ENCODE measurements around the gene ST7L.

Gene ST7L

GRCh38 chr1:112546076-112546475 is 72.9 kb downstream of the ST7L start:
- DNase-seq (ENCODE audit: low read depth in 2 of 3, low spot score in 2 of 3) = no peak

- DNase-seq (ENCODE audit: low read depth in 2 of 3, low spot score in 2 of 3) = no peak
These were observed 74.2 kb downstream of the ST7L start for GRCh38 chr1:112544751-112545150.

- no peak for DNase-seq (ENCODE audit: low read depth in 2 of 3, low spot score in 2 of 3)
These were observed 74.8 kb downstream of the ST7L start for GRCh38 chr1:112544011-112544688.

GRCh38 chr1:112542206-112542973 is 76.6 kb downstream of the ST7L start:
- no peak for DNase-seq (ENCODE audit: low read depth in 2 of 3, low spot score in 2 of 3)

GRCh38 chr1:112541299-112541698 is 77.6 kb downstream of the ST7L start:
- DNase-seq (ENCODE audit: low read depth in 2 of 3, low spot score in 2 of 3) = no peak

- no peak for DNase-seq (ENCODE audit: low read depth in 2 of 3, low spot score in 2 of 3)
These were observed 78.6 kb downstream of the ST7L start for GRCh38 chr1:112540226-112540794.

- no peak for DNase-seq (ENCODE audit: low read depth in 2 of 3, low spot score in 2 of 3)
These were observed 80.1 kb downstream of the ST7L start for GRCh38 chr1:112538883-112539282.

GRCh38 chr1:112537456-112537855 is 81.5 kb downstream of the ST7L start:
- DNase-seq (ENCODE audit: low read depth in 2 of 3, low spot score in 2 of 3) = no peak

GRCh38 chr1:112536561-112536960 is 82.4 kb downstream of the ST7L start:
- no peak for DNase-seq (ENCODE audit: low read depth in 2 of 3, low spot score in 2 of 3)

- no peak for DNase-seq (ENCODE audit: low read depth in 2 of 3, low spot score in 2 of 3)
These were observed 85.9 kb downstream of the ST7L start for GRCh38 chr1:112533029-112533428.

- no peak for DNase-seq (ENCODE audit: low read depth in 2 of 3, low spot score in 2 of 3)
These were observed 86.9 kb downstream of the ST7L start for GRCh38 chr1:112532064-112532463.

- no peak for DNase-seq (ENCODE audit: low read depth in 2 of 3, low spot score in 2 of 3)
These were observed 88.1 kb downstream of the ST7L start for GRCh38 chr1:112530832-112531231.

- no peak for DNase-seq (ENCODE audit: low read depth in 2 of 3, low spot score in 2 of 3)
These were observed 89.6 kb downstream of the ST7L start for GRCh38 chr1:112529301-112529700.

- no peak for DNase-seq (ENCODE audit: low read depth in 2 of 3, low spot score in 2 of 3)
These were observed 90.9 kb downstream of the ST7L start for GRCh38 chr1:112528076-112528475.

GRCh38 chr1:112527266-112528010 is 91.5 kb downstream of the ST7L start:
- DNase-seq (ENCODE audit: low read depth in 2 of 3, low spot score in 2 of 3) = no peak

GRCh38 chr1:112524986-112525385 is 94.0 kb downstream of the ST7L start:
- DNase-seq (ENCODE audit: low read depth in 2 of 3, low spot score in 2 of 3) = no peak

- no peak for DNase-seq (ENCODE audit: low read depth in 2 of 3, low spot score in 2 of 3)
These were observed 94.7 kb downstream of the ST7L start for GRCh38 chr1:112524251-112524650.

- DNase-seq (ENCODE audit: low read depth in 2 of 3, low spot score in 2 of 3) = no peak
These were observed 96.3 kb downstream of the ST7L start for GRCh38 chr1:112522621-112523020.

GRCh38 chr1:112520166-112520565 is 98.8 kb downstream of the ST7L start:
- DNase-seq (ENCODE audit: low read depth in 2 of 3, low spot score in 2 of 3) = no peak

GRCh38 chr1:112518186-112518585 is 100.8 kb downstream of the ST7L start:
- DNase-seq (ENCODE audit: low read depth in 2 of 3, low spot score in 2 of 3) = no peak

- no peak for DNase-seq (ENCODE audit: low read depth in 2 of 3, low spot score in 2 of 3)
These were observed 101.3 kb downstream of the ST7L start for GRCh38 chr1:112517646-112518045.

GRCh38 chr1:112517231-112517630 is 101.7 kb downstream of the ST7L start:
- DNase-seq (ENCODE audit: low read depth in 2 of 3, low spot score in 2 of 3) = no peak
